ENCODE data around the gene GIT2. TPM values are rescaled to one million over a fixed set of nuclear protein-coding genes. Genes with fewer than 3 reads are reported as not detected.
A peak's percentile ranks its signal among the peaks of the same experiment; 100 is the strongest.

The GIT2 gene
- total and polyA plus RNA-seq, 2 of the 13 experiments (the other 11 are each of a cell fraction or from before 2014, with no cell fraction given): 18.4 to 19.8 TPM

GRCh38 chr12:110010853-110011723 is 14.9 kb upstream of the GIT2 start (continued):
- TF ChIP-seq AKNA (CRISPR knock-in tag; IDR thresholded peaks at IDR 0.05; ENCODE audit: borderline replicate concordance) (no peak), HNF4G (IDR thresholded peaks at IDR 0.05; ENCODE audit: borderline replicate concordance, low read depth, low read length) (peak; percentile 69; the same call in 1 of the 2 replicates), HNF4G (CRISPR knock-in tag; IDR thresholded peaks at IDR 0.05; ENCODE audit: borderline replicate concordance, low read depth) (0 out of 2 replicates have a peak, but pooled peaks have one; percentile 54), SP4 (CRISPR knock-in tag; IDR thresholded peaks at IDR 0.05) (no peak), DNMT3B (CRISPR knock-in tag; conservative IDR thresholded peaks at IDR 0.05) (no peak), RCOR2 (CRISPR knock-in tag; IDR thresholded peaks at IDR 0.05) (peak; percentile 80), FOXO4 (CRISPR knock-in tag; conservative IDR thresholded peaks at IDR 0.05) (no peak), ELF3 (CRISPR knock-in tag; IDR thresholded peaks at IDR 0.05) (no peak), ZNF83 (CRISPR knock-in tag; IDR thresholded peaks at IDR 0.05; ENCODE audit: borderline replicate concordance) (no peak), ZNF609 (CRISPR knock-in tag; IDR thresholded peaks at IDR 0.05; ENCODE audit: borderline replicate concordance) (no peak; the same call in 1 of the 2 replicates), ZNF564 (CRISPR knock-in tag; IDR thresholded peaks at IDR 0.05) (no peak), ZNF704 (CRISPR knock-in tag; IDR thresholded peaks at IDR 0.05; ENCODE audit: borderline replicate concordance) (no peak), KLF6 (CRISPR knock-in tag; IDR thresholded peaks at IDR 0.05) (no peak), ZNF121 (CRISPR knock-in tag; IDR thresholded peaks at IDR 0.05) (no peak), CC2D1A (CRISPR knock-in tag; IDR thresholded peaks at IDR 0.05) (no peak), ZNF484 (CRISPR knock-in tag; IDR thresholded peaks at IDR 0.05; ENCODE audit: borderline replicate concordance, low read depth) (no peak)

All from HepG2 (cell line).